HG03039 (cell line): ENCODE data around the gene HEMK1.

Source experiments
- ATAC-seq: cut with Tn5 transposase; IDR thresholded peaks from one replicate; pipeline ENCODE4 v1.9.1; 2021; ENCODE audit warnings: mild to moderate bottlenecking, moderate library complexity; ENCODE audit not compliant: unreplicated experiment

HEMK1 gene

GRCh38 chr3:50600141-50600753 is 30.9 kb downstream of the HEMK1 start:
- ATAC-seq: no peak

DNA sequence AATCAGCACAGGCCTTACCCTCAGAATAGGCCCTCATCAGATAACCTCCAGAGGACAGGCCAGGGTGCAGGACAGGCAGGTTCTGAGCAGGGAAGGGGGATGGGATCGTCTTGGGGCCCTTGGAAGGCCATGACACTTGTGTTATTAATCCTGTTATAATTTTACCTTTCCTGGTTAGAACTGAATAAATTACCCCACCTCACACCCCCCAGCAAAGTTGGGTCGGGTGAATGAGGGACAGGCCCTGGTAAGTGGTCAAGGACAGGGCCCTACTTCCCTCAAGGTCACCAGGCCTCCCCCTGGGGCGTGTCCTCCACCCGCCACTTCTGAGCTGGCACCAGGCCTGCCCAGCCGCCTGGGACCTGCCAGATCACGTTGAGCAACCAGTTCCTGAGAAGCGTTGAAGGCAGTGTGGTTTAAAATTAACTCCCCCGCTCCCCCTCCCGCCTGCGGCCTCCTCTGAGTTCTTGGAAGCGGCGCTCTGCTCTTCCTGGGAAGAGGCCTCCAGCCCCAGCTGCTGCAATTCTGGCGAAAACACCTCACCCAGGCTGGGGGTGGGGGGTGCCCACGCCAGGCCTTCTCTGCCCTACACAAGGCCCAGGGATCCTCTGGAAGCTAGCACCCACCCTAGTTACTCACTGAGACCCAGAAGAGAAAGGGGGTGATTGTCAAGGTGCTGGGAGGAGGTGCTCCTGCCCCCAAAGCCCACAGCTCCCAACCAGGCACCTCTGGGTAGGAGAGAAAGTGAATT is 31.7 kb downstream of the HEMK1 start:
- no peak for ATAC-seq

GRCh38 chr3:50602595-50603191 is 33.4 kb downstream of the HEMK1 start:
- ATAC-seq: no peak

- no peak for ATAC-seq
Measured at GRCh38 chr3:50603261-50604109, 34.2 kb downstream of the HEMK1 start.

- ATAC-seq: no peak
Measured at GRCh38 chr3:50604110-50604621, 34.8 kb downstream of the HEMK1 start.

- ATAC-seq: no peak
Measured at GRCh38 chr3:50604628-50605588, 35.6 kb downstream of the HEMK1 start.

DNA sequence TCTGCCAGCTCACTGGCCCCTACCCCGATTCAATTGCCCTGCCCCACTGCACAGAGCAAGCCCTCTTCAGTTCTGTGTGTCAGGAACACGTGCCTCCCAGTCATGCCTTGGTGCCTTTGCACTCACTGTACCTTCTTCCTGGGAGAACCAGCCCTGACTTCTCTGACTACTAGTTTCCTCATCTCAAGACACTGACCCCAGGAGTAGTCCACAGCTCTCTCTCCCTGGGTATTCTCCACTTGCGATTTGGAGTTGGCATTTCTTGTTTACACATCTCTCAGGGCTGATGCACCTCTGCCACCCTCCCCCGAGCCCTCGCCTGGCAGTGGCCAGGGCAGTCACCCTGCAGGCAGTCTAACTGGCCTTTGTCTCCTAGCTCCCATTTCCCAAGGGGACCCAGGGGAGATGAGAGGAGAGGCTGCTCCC is 36.6 kb downstream of the HEMK1 start:
- no peak for ATAC-seq

DNA sequence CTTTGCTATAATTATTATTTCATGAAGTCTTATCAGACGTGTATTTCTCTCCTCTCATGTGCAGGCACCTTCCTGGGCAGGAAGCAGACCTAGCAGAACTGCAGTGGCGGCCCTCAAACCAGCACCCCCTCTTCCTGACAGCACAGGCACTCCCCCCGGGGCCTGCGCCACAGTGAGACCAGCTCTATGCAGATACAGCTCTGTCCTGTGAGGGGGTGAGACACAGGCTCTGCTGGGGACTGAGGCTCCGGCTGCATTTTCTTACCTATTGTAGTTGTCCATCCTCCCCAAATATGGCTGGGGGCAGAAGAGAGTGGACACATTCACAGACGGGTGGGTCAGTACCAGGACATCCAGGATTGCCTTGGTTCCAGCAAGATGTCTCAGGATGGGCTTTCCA is 37.3 kb downstream of the HEMK1 start:
- no peak for ATAC-seq

GRCh38 chr3:50607271-50608091 is 38.2 kb downstream of the HEMK1 start:
- ATAC-seq: no peak

DNA sequence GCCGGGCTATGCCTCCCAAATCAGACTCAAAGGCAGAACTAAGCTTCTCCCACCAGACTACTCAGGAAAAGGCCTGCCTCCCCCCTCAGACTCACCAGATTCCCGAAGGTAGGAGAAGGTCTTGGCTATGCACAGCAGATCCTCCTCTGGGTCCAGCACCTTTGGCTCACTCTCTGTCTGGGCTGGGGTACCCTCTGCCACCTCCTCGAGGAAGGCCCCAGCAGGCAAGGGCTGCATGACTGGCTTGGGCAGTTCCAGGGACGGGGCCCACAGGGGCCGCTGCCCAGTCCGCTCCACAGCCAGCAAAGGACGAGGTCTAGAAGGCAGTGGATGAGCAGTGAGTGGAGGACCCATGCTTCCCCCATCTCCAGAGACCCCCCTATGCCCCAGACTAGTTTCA is 39.0 kb downstream of the HEMK1 start:
- ATAC-seq: no peak

DNA sequence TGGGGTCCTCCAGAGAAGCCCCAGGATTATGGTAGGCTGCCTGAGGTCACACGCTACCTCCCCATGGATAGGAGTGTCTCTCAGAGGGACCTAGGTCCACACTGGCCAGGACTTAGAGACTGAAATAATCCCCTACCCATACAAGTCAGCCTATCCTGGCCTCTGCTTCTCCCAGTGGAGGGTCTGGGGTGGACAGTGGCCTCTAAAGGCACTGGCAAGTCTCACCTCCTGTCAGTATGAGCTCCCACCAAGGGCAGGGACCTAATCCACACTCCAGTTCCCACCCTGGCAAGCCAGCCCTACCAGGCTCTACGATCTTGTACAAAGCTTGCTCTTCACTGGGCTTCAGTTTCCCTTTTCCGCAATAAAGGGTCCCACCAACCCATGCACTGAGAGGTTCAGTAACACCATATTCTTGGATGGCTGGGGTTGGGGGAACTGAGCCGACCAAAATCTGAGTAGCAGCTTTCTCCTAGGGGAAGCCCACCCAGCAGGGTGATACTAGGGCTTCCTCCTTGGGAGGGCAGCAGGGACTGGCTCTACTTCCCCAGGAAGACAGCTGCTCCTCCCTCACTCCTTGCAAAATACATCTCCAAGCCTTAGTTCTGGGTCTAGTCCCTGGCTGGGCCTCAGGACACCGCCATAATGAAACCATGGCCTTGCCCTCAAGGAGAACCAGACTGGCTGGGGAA is 39.9 kb downstream of the HEMK1 start:
- ATAC-seq: no peak

DNA sequence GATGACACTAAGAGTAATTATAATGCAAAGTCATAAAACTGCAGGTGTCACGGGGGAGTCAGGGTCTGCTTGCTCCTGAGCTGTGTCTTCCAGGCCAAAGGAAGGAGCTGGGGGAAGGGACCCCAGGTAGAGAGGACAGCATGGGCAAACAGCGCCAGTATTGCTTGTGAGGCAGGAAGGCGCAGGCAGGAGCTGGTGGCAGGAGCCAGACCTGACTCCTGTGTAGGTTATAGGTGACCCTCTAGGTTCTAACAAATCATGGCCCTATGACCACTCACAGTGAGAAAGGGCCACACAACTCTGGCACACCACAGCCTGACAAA is 40.4 kb downstream of the HEMK1 start:
- no peak for ATAC-seq

- no peak for ATAC-seq
Measured at GRCh38 chr3:50610181-50610971, 41.1 kb downstream of the HEMK1 start.

GRCh38 chr3:50610992-50611463 is 41.7 kb downstream of the HEMK1 start:
- ATAC-seq: no peak

DNA sequence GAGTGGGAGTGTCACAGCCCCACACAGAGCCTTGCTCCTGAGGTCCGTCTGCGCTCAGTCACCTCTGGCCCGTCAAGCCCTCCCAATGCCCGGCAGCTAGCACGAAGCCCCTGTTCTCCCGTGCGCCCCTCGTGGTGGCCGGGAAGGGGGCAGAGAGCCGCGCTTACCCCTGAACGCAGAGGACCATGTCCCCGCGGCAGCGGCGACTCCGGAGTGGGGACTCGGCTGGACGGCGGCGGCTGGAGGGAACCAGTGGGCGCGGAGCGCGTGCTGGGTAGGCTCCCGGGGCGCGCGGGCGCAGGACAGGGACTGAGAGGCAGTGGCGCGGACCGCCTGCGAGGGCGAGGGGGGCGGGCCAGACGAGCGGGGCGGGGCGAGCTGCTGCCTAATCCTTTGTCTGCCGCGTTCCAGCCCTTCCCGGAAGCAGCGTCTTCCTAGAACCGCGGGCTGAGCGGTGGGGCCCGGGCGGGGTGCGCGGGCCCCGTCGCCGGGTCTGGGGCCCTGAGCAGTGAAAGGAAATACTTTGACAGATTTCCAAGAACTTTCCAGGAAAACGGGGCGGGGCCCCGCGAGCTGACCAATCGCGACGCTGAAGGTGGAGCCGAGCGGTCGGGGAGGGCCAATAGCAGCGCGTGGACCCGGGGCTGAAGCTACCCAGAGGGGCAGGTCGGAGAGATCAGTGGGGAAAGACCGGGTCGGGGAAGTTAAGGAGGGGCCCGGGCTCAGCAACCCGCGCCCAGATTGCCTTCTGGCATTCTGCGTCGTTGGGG is 42.3 kb downstream of the HEMK1 start, which contains the start of gene CISH:
Gene CISH (minus strand): TSS at position 311 of the 770 bp plus-strand sequence. CDS start 124 bp downstream, at position 187.
- peak; percentile 57 for ATAC-seq

- ATAC-seq: no peak
Measured at GRCh38 chr3:50612234-50612882, 43.0 kb downstream of the HEMK1 start.
